H9 (cell line): ENCODE results near the gene STIM2. TPM values are rescaled to one million over a fixed set of nuclear protein-coding genes. Genes with fewer than 3 reads are reported as not detected.

Experiments used
- DNase-seq: peaks from one replicate; pipeline ENCODE4 v3.0.0-alpha.2; 2017
- H2AFZ ChIP-seq: one replicate; pipeline ENCODE4 v1.6.1; 2013; ENCODE audit warnings: mild to moderate bottlenecking, low read length, control low read depth, moderate library complexity
- H2AK5ac ChIP-seq: 2 replicates; pipeline ENCODE4 v1.6.1; 2013; ENCODE audit warnings: low read length, control low read depth, mixed read lengths; ENCODE audit not compliant: insufficient read length
- H2BK120ac ChIP-seq: one replicate; pipeline ENCODE4 v1.6.1; 2013; ENCODE audit warnings: low read depth, mild to moderate bottlenecking, low read length, control low read depth, inconsistent platforms; ENCODE audit not compliant: poor library complexity, severe bottlenecking
- H2BK12ac ChIP-seq: 2 replicates; pipeline ENCODE4 v1.6.1; 2013; ENCODE audit warnings: low read length, control low read depth, mixed read lengths, low read depth; ENCODE audit not compliant: insufficient read length
- H2BK15ac ChIP-seq: 2 replicates; pipeline ENCODE4 v1.6.1; 2013; ENCODE audit warnings: low read depth, low read length, control low read depth
- H2BK20ac ChIP-seq: one replicate; pipeline ENCODE4 v1.6.1; 2013; ENCODE audit warnings: low read depth, mild to moderate bottlenecking, low read length, control low read depth, inconsistent platforms; ENCODE audit not compliant: poor library complexity, severe bottlenecking
- H2BK5ac ChIP-seq: 2 replicates; pipeline ENCODE4 v1.6.1; 2013; ENCODE audit warnings: low read length, control low read depth, mixed read lengths; ENCODE audit not compliant: insufficient read length
- H3K14ac ChIP-seq: 2 replicates; pipeline ENCODE4 v1.6.1; 2013; ENCODE audit warnings: low read length, control low read depth; ENCODE audit not compliant: insufficient read depth
- H3K18ac ChIP-seq: 2 replicates; pipeline ENCODE4 v1.6.1; 2013; ENCODE audit warnings: low read depth, mild to moderate bottlenecking, mixed read lengths, low read length, control low read depth; ENCODE audit not compliant: insufficient read length
- H3K23ac ChIP-seq: 2 replicates; pipeline ENCODE4 v1.6.1; 2013; ENCODE audit warnings: low read length, control low read depth, mixed read lengths, low read depth; ENCODE audit not compliant: insufficient read length
- H3K23me2 ChIP-seq: 2 replicates; pipeline ENCODE4 v1.6.1; 2013; ENCODE audit warnings: low read depth, mild to moderate bottlenecking, mixed read lengths, low read length, control low read depth; ENCODE audit not compliant: insufficient read length, poor library complexity, severe bottlenecking
- H3K27ac ChIP-seq: 2 replicates; pipeline ENCODE4 v1.5.1; 2013; ENCODE audit warnings: low read length, control low read depth, mixed read lengths, low read depth; ENCODE audit not compliant: insufficient read length
- H3K27me3 ChIP-seq: 2 replicates; pipeline ENCODE4 v1.6.1; 2013; ENCODE audit warnings: low read length, control low read depth, inconsistent platforms; ENCODE audit not compliant: insufficient read depth
- H3K4ac ChIP-seq: 2 replicates; pipeline ENCODE4 v1.6.1; 2013; ENCODE audit warnings: low read depth, mild to moderate bottlenecking, control low read depth, inconsistent platforms, low read length, moderate library complexity
- H3K4me1 ChIP-seq: 2 replicates; pipeline ENCODE4 v1.6.1; 2013; ENCODE audit warnings: low read length, control low read depth, inconsistent platforms; ENCODE audit not compliant: insufficient read depth
- H3K4me2 ChIP-seq: 2 replicates; pipeline ENCODE4 v1.6.1; 2013; ENCODE audit warnings: low read length, control low read depth, mixed read lengths; ENCODE audit not compliant: insufficient read length, insufficient read depth
- H3K56ac ChIP-seq: 2 replicates; pipeline ENCODE4 v1.6.1; 2013; ENCODE audit warnings: low read depth, mild to moderate bottlenecking, mixed read lengths, low read length, control low read depth; ENCODE audit not compliant: insufficient read length
- H3K79me1 ChIP-seq: 2 replicates; pipeline ENCODE4 v1.6.1; 2013; ENCODE audit warnings: low read depth, mild to moderate bottlenecking, moderate library complexity, low read length, control low read depth, inconsistent platforms; ENCODE audit not compliant: insufficient read depth, poor library complexity, severe bottlenecking
- H3K79me2 ChIP-seq: 2 replicates; pipeline ENCODE4 v1.6.1; 2013; ENCODE audit warnings: low read length, control low read depth, inconsistent platforms; ENCODE audit not compliant: insufficient read depth
- H3K9ac ChIP-seq: 2 replicates; pipeline ENCODE4 v1.6.1; 2013; ENCODE audit warnings: low read length, control low read depth, mixed read lengths; ENCODE audit not compliant: insufficient read length; ENCODE audit errors: extremely low read depth
- H3K9me3 ChIP-seq: one replicate; pipeline ENCODE4 v1.6.1; 2013; ENCODE audit warnings: low read depth, low read length, inconsistent platforms; ENCODE audit not compliant: control insufficient read depth
- H3T11ph ChIP-seq: one replicate; pipeline ENCODE4 v1.6.1; 2013; ENCODE audit warnings: mild to moderate bottlenecking, low read length, control low read depth, inconsistent platforms
- H4K20me1 ChIP-seq: one replicate; pipeline ENCODE4 v1.6.1; 2013; ENCODE audit not compliant: control insufficient read depth, insufficient read length, insufficient read depth
- H4K5ac ChIP-seq: 2 replicates; pipeline ENCODE4 v1.6.1; 2013; ENCODE audit warnings: low read depth, mild to moderate bottlenecking, mixed read lengths, low read length, control low read depth; ENCODE audit not compliant: insufficient read length
- H4K8ac ChIP-seq: replicated peaks from 2 replicates; pipeline ENCODE4 v1.6.1; 2013; ENCODE audit warnings: low read length, control low read depth, mixed read lengths, low read depth; ENCODE audit not compliant: insufficient read length
- H4K91ac ChIP-seq: 2 replicates; pipeline ENCODE4 v1.6.1; 2013; ENCODE audit warnings: low read depth, mild to moderate bottlenecking, moderate library complexity, mixed read lengths, low read length, control low read depth; ENCODE audit not compliant: insufficient read length
- H3K27ac Mint-ChIP-seq, 3 experiments: 2 replicates in 2 of 3; 3 replicates in 1 of 3; pipeline ENCODE4 v1.8.0; 2020 to 2021; ENCODE audit warnings: mixed read lengths in 3 of 3, mild to moderate bottlenecking in 1 of 3, moderate library complexity in 1 of 3
- H3K27me3 Mint-ChIP-seq: 2 replicates; pipeline ENCODE4 v1.8.0; 2021; ENCODE audit warnings: low read depth, mild to moderate bottlenecking, moderate library complexity, mixed read lengths
- H3K36me3 Mint-ChIP-seq, 3 experiments: 2 replicates in 2 of 3; 3 replicates in 1 of 3; pipeline ENCODE4 v1.8.0; 2020 to 2021; ENCODE audit warnings: low read depth in 3 of 3, mixed read lengths in 3 of 3; ENCODE audit not compliant: insufficient read depth in 1 of 3
- H3K4me1 Mint-ChIP-seq, 2 experiments: 2 replicates each; pipeline ENCODE4 v1.8.0; 2020; ENCODE audit warnings: mixed read lengths in 2 of 2
- H3K4me3 Mint-ChIP-seq, 2 experiments: 2 replicates in 1 of 2; 3 replicates in 1 of 2; pipeline ENCODE4 v1.8.0; 2020 to 2021; ENCODE audit warnings: mild to moderate bottlenecking in 2 of 2, mixed read lengths in 2 of 2, moderate library complexity in 1 of 2
- H3K9me3 Mint-ChIP-seq, 2 experiments: 2 replicates in 1 of 2; 3 replicates in 1 of 2; pipeline ENCODE4 v1.8.0; 2020; ENCODE audit warnings: mild to moderate bottlenecking in 2 of 2, mixed read lengths in 2 of 2, moderate library complexity in 1 of 2
- CTCF ChIP-seq: fragments of 200-600 bp; sonication (generic); conservative IDR thresholded peaks from 3 replicates; pipeline ENCODE4 v1.8.0; 2021; ENCODE audit warnings: antibody characterized with exemption, mild to moderate bottlenecking
- WGBS: extraction: QIAGEN DNeasy Blood & Tissue Kit; methylation state at CpG from one replicate; pipeline ENCODE4 v1.1.7; 2013; ENCODE audit warnings: missing lambda C conversion rate, low lambda C conversion rate, mixed read lengths; ENCODE audit not compliant: insufficient read length; ENCODE audit errors: extremely low coverage; 5-methylcytosine and 5-hydroxymethylcytosine counted together
- total RNA-seq: library from RNA; stranded (reverse); gene quantifications from 2 replicates; pipeline ENCODE4 v1.2.1, GENCODE V29; 2021

Gene STIM2
- total RNA-seq, 1 experiment from 2014 or later, result 26.2 TPM

GRCh38 chr4:27019766-27020165 is 159.1 kb downstream of the STIM2 start:
- TF ChIP-seq CTCF, result no peak
- Histone ChIP-seq H4K5ac (no peak overlapping the region), H2BK5ac (no peak overlapping the region), H2BK120ac (no peak overlapping the region), H3K4me2 (no peak overlapping the region), H3K4me1 (peaks cover 2% of the 10 kb centered on the region; the same call in 1 of the 2 replicates), H3K9ac (no peak overlapping the region), H4K20me1 (no peaks in the 10 kb centered on the region), H4K8ac (no peak overlapping the region), H2BK12ac (no peak overlapping the region), H4K91ac (no peak overlapping the region), H3K27me3 (no peaks in the 10 kb centered on the region), H2BK20ac (no peak overlapping the region), H3K79me2 (no peaks in the 10 kb centered on the region), H2BK15ac (no peak overlapping the region), H3K27ac (no peak overlapping the region), H3K23me2 (no peaks in the 10 kb centered on the region), H3K4ac (no peak overlapping the region), H3K56ac (no peak overlapping the region), H2AFZ (no peak overlapping the region), H3K9me3 (no peaks in the 10 kb centered on the region), H3K14ac (no peak overlapping the region), H3K18ac (no peak overlapping the region), H3K79me1 (no peaks in the 10 kb centered on the region), H2AK5ac (no peak overlapping the region), H3T11ph (no peak overlapping the region), H3K23ac (no peak overlapping the region)
- Mint-ChIP-seq H3K4me1 (peaks cover 12 to 14% of the 10 kb centered on the region in 2 experiments), H3K27ac (no peak overlapping the region), H3K4me3 (no peak overlapping the region), H3K9me3 (no peaks in the 10 kb centered on the region), H3K27me3 (no peaks in the 10 kb centered on the region), H3K36me3 (peaks cover 0 to 12% (median 4%) of the 10 kb centered on the region in 3 experiments; a peak in 5 of 7 replicates)
- DNase-seq, result no peak
- WGBS, result no CpG with 5 or more reads among the region's 1 CpG
